ENCODE results near the gene SOST. TPM values are rescaled to one million over a fixed set of nuclear protein-coding genes. Genes with fewer than 3 reads are reported as not detected.
"Not testable (repeated sequence)": the region's sequence is repeated elsewhere in the genome, so short reads cannot be mapped to it uniquely, and the experiment has no call there.

Gene SOST
- total RNA-seq = not detected

DNA sequence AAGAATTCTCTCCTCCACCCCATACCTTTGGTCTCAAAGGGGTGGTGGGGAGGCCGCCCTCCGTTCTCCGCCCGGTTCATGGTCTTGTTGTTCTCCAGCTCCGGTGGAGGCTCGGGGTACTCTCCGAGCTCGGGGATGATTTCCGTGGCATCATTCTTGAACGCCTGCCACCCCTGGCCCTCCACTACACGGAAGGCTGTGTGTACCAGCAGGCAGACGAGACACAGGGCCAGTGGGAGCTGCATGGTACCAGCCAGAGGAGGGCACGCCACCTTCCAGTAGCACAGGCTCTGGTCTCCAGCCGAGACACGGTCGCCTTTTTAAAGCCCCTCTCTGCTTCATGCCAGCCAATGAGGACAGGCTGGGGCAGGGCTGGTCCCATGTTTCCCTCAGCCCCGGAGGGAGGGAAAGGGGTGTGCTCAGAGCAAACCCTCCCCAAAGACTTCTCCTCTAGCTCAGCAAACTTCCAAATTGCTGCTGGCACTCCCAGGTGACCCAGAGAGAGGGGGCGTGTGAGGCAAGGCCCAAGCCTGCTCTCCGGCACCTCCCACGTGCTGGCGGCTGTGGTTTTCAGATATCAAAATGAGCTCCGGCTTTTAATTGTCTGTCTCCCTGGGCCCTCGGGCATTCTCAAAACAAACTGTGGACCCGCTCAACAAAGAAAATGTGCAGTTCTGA lies at the start of gene SOST:
SOST (minus strand) TSS at position 295 of the 678 bp plus-strand sequence; CDS start at position 245, 50 bp downstream.
- H3K27me3 Mint-ChIP-seq = peaks cover 28% of the 10 kb centered on the region
- H3K36me3 Mint-ChIP-seq (ENCODE audit: low read depth) = no peaks in the 10 kb centered on the region
- peaks cover 3% of the 10 kb centered on the region for H3K4me1 Mint-ChIP-seq
- no peaks in the 10 kb centered on the region for H3K9me3 Mint-ChIP-seq
- no peak within 1 kb of the TSS for H3K27ac Mint-ChIP-seq
- POLR2A ChIA-PET = interaction anchor here (0.5 kb wide), 1 partner anchor 76 kb away, joined by 3 read pairs; no protein-coding TSS in a partner anchor
- H3K4me3 Mint-ChIP-seq = no peak within 1 kb of the TSS
- no peak for DNase-seq
- CTCF ChIA-PET = interaction anchor here (1.0 to 8.9 kb wide), 4 partner anchors 11 to 182 kb away, joined by 3 to 135 read pairs (median 8); no protein-coding TSS in a partner anchor

DNA sequence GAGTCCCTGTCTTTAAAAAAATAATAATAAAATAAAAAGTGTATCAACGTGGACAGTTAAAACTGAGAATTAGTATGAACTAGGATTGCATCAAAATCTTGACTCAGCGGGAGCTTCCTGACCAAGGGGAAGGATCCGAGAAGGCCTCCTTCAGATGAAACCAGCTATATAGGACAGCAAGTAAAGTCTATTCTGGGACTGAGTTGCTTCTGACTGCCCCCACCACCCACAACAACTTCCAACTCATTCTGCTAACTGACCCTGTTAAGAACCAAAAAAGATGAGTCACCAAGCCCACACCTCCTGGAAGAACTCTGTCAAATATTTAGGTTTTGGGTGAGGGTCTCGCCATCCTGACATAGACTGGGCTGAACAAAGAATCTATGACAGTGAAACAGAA lies 49.5 kb upstream of the SOST start:
- H3K27me3 Mint-ChIP-seq = peaks cover 22% of the 10 kb centered on the region
- no peak for DNase-seq

DNA sequence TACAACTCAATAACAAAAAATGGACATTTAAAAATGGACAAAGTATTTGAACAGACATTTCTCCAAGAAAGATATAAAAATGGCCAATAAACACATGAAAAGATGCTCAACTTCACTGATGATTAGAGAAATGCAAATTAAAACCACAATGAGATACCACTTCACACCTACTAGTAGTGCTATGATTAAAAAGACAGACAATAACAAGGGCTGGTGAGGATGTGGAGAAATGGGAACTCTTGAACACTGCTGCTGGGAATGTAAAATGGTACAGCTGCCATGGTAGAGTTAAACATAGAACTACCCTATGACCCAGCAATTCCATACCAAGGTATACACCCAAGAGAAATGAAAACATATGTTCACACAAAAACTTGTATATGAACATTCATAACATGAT lies 46.5 kb upstream of the SOST start:
- POLR2A ChIA-PET = no interaction called here
- CTCF ChIA-PET = no interaction called here
- Mint-ChIP-seq H3K36me3 (ENCODE audit: low read depth) (no peaks in the 10 kb centered on the region), H3K27ac (no peak overlapping the region), H3K9me3 (no peaks in the 10 kb centered on the region), H3K27me3 (peaks cover 31% of the 10 kb centered on the region), H3K4me1 (no peaks in the 10 kb centered on the region), H3K4me3 (no peak overlapping the region)
- no peak for DNase-seq

More for the DNA sequence above, 49.5 kb upstream of the SOST start:
- POLR2A ChIA-PET = no interaction called here
- Mint-ChIP-seq H3K4me3 (no peak overlapping the region), H3K36me3 (ENCODE audit: low read depth) (no peaks in the 10 kb centered on the region), H3K4me1 (no peaks in the 10 kb centered on the region), H3K27ac (no peak overlapping the region), H3K9me3 (no peaks in the 10 kb centered on the region)
- CTCF ChIA-PET = no interaction called here

DNA sequence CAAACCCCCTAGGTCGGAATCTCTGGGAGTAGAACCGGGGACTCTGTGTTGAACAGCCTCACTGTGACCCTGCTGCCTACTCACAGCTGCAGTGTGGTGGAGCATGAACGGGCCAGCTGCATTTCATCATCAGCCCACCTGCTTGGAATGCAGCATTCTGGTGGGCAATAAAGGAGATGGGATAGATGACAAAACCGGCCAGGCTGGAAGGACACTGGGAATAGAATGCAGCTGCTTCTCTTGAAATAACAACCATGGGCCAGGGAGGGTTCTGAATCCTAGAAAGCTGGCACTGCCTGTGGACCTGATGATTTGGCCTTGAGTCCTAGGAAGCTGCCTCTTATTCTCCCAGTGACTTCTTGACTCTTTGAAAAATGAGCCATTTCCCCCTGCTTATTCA lies 45.2 kb upstream of the SOST start:
- no peak overlapping the region for H3K27ac Mint-ChIP-seq

DNA sequence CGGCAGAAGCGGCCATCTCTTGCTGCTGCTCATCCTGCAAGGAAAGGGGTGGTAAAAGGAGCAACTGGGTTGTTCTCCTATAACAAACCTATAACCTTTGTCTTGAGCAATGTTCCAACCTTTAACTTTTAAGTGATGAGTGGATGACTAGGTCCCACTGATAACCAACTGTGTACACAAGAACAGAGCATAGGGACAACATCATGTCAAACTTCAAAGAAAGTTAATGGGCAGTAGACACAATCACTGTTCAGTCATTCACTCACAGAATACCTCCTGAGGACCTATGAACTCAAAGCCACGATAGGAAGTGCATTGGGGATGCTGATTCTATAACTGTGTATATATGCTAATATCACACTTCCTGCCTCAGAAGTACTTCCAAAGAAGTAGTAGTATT lies 43.3 kb upstream of the SOST start:
- Mint-ChIP-seq H3K27ac (no peak overlapping the region), H3K27me3 (peaks cover 35% of the 10 kb centered on the region), H3K36me3 (ENCODE audit: low read depth) (no peaks in the 10 kb centered on the region), H3K9me3 (no peaks in the 10 kb centered on the region), H3K4me3 (no peak overlapping the region), H3K4me1 (no peaks in the 10 kb centered on the region)
- DNase-seq = no peak
- CTCF ChIA-PET = no interaction called here
- POLR2A ChIA-PET = no interaction called here

More for the DNA sequence above, 45.2 kb upstream of the SOST start:
- Mint-ChIP-seq H3K9me3 (no peaks in the 10 kb centered on the region), H3K36me3 (ENCODE audit: low read depth) (no peaks in the 10 kb centered on the region), H3K4me1 (no peaks in the 10 kb centered on the region), H3K27me3 (peaks cover 31% of the 10 kb centered on the region), H3K4me3 (no peak overlapping the region)
- no peak for DNase-seq
- CTCF ChIA-PET = no interaction called here
- POLR2A ChIA-PET = no interaction called here

DNA sequence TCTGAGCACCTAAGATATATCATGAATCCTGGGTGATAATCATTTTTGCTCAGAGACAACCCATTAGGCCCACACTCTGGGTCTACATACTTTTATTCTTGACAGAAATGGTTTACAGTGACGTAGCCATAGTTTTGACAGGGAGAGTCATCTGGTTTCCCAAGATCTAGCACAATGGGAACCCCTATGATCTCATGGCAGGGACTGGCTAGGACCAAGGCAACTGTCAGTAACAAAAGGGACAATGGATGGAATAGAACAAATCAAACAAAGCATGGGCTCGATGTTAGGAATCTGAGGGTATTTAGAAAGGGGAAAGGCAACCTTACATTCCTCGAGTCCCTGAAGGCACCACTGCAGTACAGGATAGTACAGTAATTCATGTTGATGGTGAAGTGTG lies 42.1 kb upstream of the SOST start:
- ChIA-PET POLR2A (no interaction called here), CTCF (no interaction called here)
- no peak for DNase-seq
- Mint-ChIP-seq H3K4me1 (no peaks in the 10 kb centered on the region), H3K36me3 (ENCODE audit: low read depth) (no peaks in the 10 kb centered on the region), H3K27me3 (peaks cover 41% of the 10 kb centered on the region), H3K9me3 (no peaks in the 10 kb centered on the region), H3K4me3 (no peak overlapping the region), H3K27ac (no peak overlapping the region)

DNA sequence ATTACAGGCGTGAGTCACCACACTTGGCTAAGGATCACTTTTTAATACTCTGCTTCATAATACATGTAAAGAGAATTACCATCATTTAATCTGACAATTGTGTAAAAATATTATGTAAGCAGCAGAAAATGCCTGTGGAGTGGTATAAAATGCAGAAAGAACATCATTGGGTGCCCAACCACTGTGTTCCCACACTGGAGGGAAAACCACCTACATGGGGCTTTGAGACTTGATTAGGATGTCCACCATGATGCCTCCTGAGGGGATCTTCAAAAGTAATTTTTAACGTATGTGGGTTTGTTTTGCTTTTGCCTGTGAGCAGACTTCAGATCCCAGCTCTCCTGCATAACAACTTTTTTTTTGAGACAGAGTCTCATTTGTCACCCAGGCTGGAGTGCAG lies 40.5 kb upstream of the SOST start:
- H3K4me1 Mint-ChIP-seq = no peaks in the 10 kb centered on the region
- H3K9me3 Mint-ChIP-seq = no peaks in the 10 kb centered on the region
- no peaks in the 10 kb centered on the region for H3K36me3 Mint-ChIP-seq (ENCODE audit: low read depth)
- peaks cover 42% of the 10 kb centered on the region for H3K27me3 Mint-ChIP-seq
- no peak for DNase-seq
- ChIA-PET CTCF (no interaction called here), POLR2A (no interaction called here)
- H3K27ac Mint-ChIP-seq = no peak overlapping the region
- H3K4me3 Mint-ChIP-seq = no peak overlapping the region

DNA sequence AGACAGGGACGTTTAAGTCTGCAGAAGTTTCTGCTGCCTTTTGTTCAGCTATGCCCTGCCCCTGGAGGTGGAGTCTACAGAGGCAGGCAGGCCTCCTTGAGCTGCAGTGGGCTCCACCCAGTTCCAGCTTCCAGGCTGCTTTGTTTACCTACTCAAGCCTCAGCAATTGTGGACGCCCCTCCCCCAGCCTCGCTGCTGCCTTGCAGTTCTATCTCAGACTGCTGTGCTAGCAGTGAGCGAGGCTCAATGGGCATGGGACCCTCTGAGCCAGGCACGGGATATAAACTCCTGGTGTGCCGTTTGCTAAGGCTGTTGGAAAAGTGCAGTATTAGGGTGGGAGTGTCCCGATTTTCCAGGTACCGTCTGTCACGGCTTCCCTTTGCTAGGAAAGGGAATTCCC lies 39.4 kb upstream of the SOST start:
- DNase-seq; POLR2A ChIA-PET; H3K27ac Mint-ChIP-seq; H3K9me3 Mint-ChIP-seq; H3K4me1 Mint-ChIP-seq; H3K36me3 Mint-ChIP-seq (ENCODE audit: low read depth); H3K4me3 Mint-ChIP-seq; CTCF ChIA-PET: not testable (repeated sequence)
- peaks cover 39% of the 10 kb centered on the region for H3K27me3 Mint-ChIP-seq

DNA sequence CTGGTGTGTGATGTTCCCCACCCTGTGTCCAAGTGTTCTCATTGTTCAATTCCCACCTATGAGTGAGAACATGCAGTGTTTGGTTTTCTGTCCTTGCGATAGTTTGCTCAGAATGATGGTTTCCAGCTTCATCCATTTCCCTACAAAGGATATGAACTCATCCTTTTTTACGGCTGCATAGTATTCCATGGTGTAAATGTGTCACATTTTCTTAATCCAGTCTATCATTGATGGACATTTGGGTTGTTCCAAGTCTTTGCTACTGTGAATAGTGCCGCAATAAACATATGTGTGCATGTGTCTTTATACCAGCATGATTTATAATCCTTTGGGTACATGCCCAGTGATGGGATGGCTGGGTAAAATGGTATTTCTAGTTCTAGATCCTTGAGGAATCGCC lies 34.1 kb upstream of the SOST start:
- H3K4me3 Mint-ChIP-seq; DNase-seq; H3K36me3 Mint-ChIP-seq (ENCODE audit: low read depth); H3K4me1 Mint-ChIP-seq; H3K9me3 Mint-ChIP-seq; CTCF ChIA-PET; H3K27ac Mint-ChIP-seq; POLR2A ChIA-PET: not testable (repeated sequence)
- peaks cover 35% of the 10 kb centered on the region for H3K27me3 Mint-ChIP-seq

DNA sequence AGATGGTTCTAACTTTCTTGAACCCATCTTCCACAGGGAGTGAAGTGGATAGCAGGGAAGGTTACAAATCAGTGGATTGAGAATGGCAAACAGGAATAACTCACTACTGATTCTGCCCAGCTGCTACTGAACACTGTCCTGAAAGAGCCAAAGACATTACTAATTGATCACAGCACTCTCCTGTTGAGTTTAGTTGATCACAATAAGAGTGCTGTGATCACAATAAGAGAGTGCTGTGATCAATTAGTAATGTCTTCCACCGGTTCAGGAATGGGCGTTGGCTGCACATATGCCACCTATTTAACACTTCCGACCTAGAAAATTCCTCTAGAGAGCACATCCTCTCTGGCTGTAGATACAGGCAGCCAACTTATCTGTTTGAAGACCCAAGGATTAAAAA lies 33.0 kb upstream of the SOST start:
- ChIA-PET CTCF (interaction anchor here (0.6 kb wide), 2 partner anchors 248 to 909 kb away, joined by 3 to 5 read pairs; no protein-coding TSS in a partner anchor), POLR2A (interaction anchor here (0.6 kb wide), 1 partner anchor 74 kb away, joined by 12 read pairs; no protein-coding TSS in a partner anchor)
- no peak overlapping the region for H3K27ac Mint-ChIP-seq
- H3K4me3 Mint-ChIP-seq = no peak overlapping the region
- DNase-seq = no peak
- peaks cover 30% of the 10 kb centered on the region for H3K27me3 Mint-ChIP-seq
- peaks cover 4% of the 10 kb centered on the region for H3K4me1 Mint-ChIP-seq
- no peaks in the 10 kb centered on the region for H3K9me3 Mint-ChIP-seq
- no peaks in the 10 kb centered on the region for H3K36me3 Mint-ChIP-seq (ENCODE audit: low read depth)

DNA sequence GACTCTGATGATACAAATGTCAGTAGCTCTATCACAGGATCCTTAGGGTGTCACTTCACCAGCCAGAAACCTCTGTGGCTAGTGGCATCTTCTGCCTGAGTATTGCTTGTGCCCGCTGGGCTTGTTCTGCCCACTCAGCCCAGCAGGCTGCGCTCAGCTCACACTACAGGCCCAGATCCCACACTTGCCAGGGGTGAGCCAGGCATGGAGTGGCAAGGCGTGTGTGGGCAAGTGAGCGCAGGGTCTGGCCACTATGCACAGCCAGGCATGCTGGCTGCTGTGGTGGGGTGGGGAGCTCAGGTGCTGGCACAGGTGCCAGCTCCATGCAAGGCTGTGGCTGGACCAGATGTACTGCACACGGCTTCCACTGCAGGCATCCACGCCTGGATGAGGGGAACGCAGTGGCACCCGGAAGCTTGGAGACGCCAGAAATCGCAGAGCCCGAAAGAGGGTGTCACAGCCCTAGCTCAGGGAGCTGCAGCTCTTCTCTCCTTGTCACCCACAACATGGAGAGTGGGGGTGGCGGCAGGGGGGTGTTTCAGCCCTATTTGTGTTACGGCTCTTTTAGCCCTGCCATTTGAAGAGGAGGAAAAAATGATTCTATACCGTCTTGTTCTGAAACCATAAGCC lies 31.8 kb upstream of the SOST start:
- CTCF ChIA-PET = interaction anchor here (1.0 to 1.3 kb wide), 2 partner anchors 50 to 74 kb away, joined by 3 to 4 read pairs; no protein-coding TSS in a partner anchor
- H3K36me3 Mint-ChIP-seq (ENCODE audit: low read depth) = no peaks in the 10 kb centered on the region
- no peak for DNase-seq
- H3K4me3 Mint-ChIP-seq = no peak overlapping the region
- H3K27ac Mint-ChIP-seq = no peak overlapping the region
- H3K9me3 Mint-ChIP-seq = no peaks in the 10 kb centered on the region
- H3K4me1 Mint-ChIP-seq = peaks cover 4% of the 10 kb centered on the region
- POLR2A ChIA-PET = interaction anchor here (0.6 kb wide), 1 partner anchor 526 kb away, joined by 3 read pairs; no protein-coding TSS in a partner anchor
- H3K27me3 Mint-ChIP-seq = peaks cover 23% of the 10 kb centered on the region

DNA sequence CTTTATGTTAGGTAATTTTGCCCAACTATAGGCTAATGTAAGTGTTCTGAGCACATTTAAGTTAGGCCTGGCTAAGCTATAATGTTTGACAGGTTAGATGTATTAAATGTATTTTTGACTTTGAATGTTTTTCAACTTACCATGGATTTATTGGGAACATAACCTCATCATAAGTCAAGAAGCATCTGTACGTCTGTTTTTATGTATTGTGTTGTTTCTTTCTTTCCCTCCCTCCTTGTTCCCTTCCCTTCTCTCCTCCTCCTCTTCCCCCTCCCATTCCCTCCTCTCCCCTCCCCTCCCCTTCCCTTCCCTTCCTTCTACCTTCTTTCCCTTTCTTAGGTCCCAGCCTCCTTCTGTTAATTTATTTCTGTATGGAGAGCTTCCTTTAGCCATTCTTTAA lies 30.9 kb upstream of the SOST start:
- H3K27ac Mint-ChIP-seq = no peak overlapping the region
- H3K4me3 Mint-ChIP-seq = no peak overlapping the region
- peaks cover 4% of the 10 kb centered on the region for H3K4me1 Mint-ChIP-seq
- no peak for DNase-seq
- ChIA-PET CTCF (interaction anchor here (0.7 kb wide), 1 partner anchor 97 kb away, joined by 3 read pairs; no protein-coding TSS in a partner anchor), POLR2A (no interaction called here)
- no peaks in the 10 kb centered on the region for H3K36me3 Mint-ChIP-seq (ENCODE audit: low read depth)
- H3K27me3 Mint-ChIP-seq = peaks cover 20% of the 10 kb centered on the region
- H3K9me3 Mint-ChIP-seq = no peaks in the 10 kb centered on the region

DNA sequence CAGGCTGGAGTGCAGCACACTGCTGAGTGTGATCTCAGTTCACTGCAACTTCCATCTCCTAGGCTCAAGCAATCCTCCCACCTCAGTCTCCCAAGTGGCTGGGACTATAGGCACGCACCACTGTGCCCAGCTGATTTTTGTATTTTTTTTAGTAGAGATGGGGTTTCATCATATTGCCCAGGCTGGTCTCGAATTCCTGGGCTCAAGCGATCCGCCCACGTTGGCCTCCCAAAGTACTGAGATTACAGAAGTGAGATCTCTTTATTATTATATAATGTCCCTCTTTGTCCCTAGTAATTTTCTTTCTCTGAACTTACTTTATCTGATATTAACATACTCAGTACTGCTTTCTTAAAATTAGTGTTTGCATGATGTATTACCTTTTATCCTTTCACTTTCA lies 29.9 kb upstream of the SOST start:
- no peak for DNase-seq
- Mint-ChIP-seq H3K27ac (no peak overlapping the region), H3K36me3 (ENCODE audit: low read depth) (no peaks in the 10 kb centered on the region), H3K27me3 (peaks cover 21% of the 10 kb centered on the region), H3K9me3 (no peaks in the 10 kb centered on the region), H3K4me3 (no peak overlapping the region), H3K4me1 (peaks cover 4% of the 10 kb centered on the region)
- ChIA-PET POLR2A (no interaction called here), CTCF (no interaction called here)

Measured in activated CD4-positive, alpha-beta T cell treated with anti-CD3 and anti-CD28 coated beads, Interleukin-2, amount 10 ng/mL, durations not matched to agents 7 days and 5 days (primary cell).